ENCODE results near the gene VTA1.

DNA sequence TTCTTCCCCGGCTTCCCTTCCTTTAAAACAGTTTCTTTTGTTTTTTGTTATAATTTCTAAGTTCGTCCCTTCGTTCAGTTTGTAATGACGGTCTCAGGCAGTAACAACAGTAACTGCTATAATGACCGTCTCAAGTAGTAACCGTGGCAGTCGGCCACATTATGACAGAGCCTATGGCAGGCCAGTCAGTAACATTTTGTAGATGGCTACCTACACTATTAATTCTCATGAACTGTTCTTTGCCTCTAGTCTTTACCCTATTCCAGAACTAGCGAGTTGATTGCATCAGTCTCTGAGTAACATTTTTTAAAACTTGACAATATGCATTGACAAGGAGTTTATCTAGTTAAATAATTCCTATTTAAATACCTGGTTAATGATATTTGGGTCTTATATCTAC, 111.7 kb downstream of the VTA1 start:
- TF ChIP-seq, protein P1, sequence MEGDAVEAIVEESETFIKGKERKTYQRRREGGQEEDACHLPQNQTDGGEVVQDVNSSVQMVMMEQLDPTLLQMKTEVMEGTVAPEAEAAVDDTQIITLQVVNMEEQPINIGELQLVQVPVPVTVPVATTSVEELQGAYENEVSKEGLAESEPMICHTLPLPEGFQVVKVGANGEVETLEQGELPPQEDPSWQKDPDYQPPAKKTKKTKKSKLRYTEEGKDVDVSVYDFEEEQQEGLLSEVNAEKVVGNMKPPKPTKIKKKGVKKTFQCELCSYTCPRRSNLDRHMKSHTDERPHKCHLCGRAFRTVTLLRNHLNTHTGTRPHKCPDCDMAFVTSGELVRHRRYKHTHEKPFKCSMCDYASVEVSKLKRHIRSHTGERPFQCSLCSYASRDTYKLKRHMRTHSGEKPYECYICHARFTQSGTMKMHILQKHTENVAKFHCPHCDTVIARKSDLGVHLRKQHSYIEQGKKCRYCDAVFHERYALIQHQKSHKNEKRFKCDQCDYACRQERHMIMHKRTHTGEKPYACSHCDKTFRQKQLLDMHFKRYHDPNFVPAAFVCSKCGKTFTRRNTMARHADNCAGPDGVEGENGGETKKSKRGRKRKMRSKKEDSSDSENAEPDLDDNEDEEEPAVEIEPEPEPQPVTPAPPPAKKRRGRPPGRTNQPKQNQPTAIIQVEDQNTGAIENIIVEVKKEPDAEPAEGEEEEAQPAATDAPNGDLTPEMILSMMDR (conservative IDR thresholded peaks at IDR 0.05; ENCODE audit: low read depth, low read length) = no peak
- TF ChIP-seq MXI1 (IDR thresholded peaks at IDR 0.05; ENCODE audit: borderline replicate concordance, low read depth, low read length) (no peak), CEBPB (IDR thresholded peaks at IDR 0.05; ENCODE audit: low read depth, low read length) (no peak), RFX5 (IDR thresholded peaks at IDR 0.05; ENCODE audit: low read depth, low read length) (no peak)

All from IMR-90 (cell line).